SK-N-SH (cell line): ENCODE measurements around the gene TNFSF13. TPM values are rescaled to one million over a fixed set of nuclear protein-coding genes. Genes with fewer than 3 reads are reported as not detected.
A peak's percentile ranks its signal among the peaks of the same experiment; 100 is the strongest.

Experiments
- CTCF ChIA-PET: fragments of 300-600, 350-600 bp; formaldehyde crosslinking; extraction: SDS; loops from one replicate; lab custom pipeline; 2021; lab: Yijun Ruan, JAX
- POLR2A ChIA-PET: fragments of 350-600 bp; sonication (Branson Sonifier 250); formaldehyde crosslinking; extraction: SDS; loops from one replicate; lab custom pipeline; 2020; ENCODE audit warnings: antibody characterized with exemption, inconsistent platforms; lab: Yijun Ruan, JAX
- DNase-seq: peaks from one replicate; pipeline ENCODE4 v3.0.0; 2012
- H2AFZ ChIP-seq: fragments of 200-600 bp; sonication (generic); 2 replicates; pipeline ENCODE4 v1.8.1; 2016; ENCODE audit warnings: antibody characterized with exemption, mild to moderate bottlenecking, low read depth
- H3F3A ChIP-seq: fragments of 200-600 bp; sonication (generic); replicated peaks from 2 replicates; pipeline ENCODE3; 2016; ENCODE audit warnings: antibody characterized with exemption, mild to moderate bottlenecking; ENCODE audit not compliant: insufficient read depth
- H3K27ac ChIP-seq, 2 experiments: fragments of 200-500 bp in 1 of 2; fragments of 200-600 bp in 1 of 2; sonication (Bioruptor generic) in 1 of 2; sonication (generic), shearing (Covaris generic) in 1 of 2; 2 replicates each; pipeline versions ENCODE4 v1.5.1 to v1.6.1; 2014 to 2016; ENCODE audit warnings: low read depth in 2 of 2, inconsistent platforms in 1 of 2, low read length in 1 of 2, mild to moderate bottlenecking in 1 of 2, mixed read lengths in 1 of 2
- H3K27me3 ChIP-seq: fragments of 200-600 bp; sonication (generic), shearing (Covaris generic); 2 replicates; pipeline ENCODE4 v1.6.1; 2016; ENCODE audit warnings: mixed run types; ENCODE audit not compliant: insufficient read depth
- H3K36me3 ChIP-seq, 2 experiments: fragments of 200-500 bp in 1 of 2; fragments of 200-600 bp in 1 of 2; sonication (Bioruptor generic) in 1 of 2; sonication (generic) in 1 of 2; replicated peaks in 1 of 2; 2 replicates each; pipeline versions ENCODE3 to v1.5.1; 2014 to 2016; ENCODE audit warnings: low read length in 1 of 2, mild to moderate bottlenecking in 1 of 2; ENCODE audit not compliant: insufficient read depth in 2 of 2, control insufficient read depth in 1 of 2
- H3K4me1 ChIP-seq, 2 experiments: fragments of 200-500 bp in 1 of 2; fragments of 200-600 bp in 1 of 2; sonication (Bioruptor generic) in 1 of 2; sonication (generic), shearing (Covaris generic) in 1 of 2; 2 replicates each; pipeline versions ENCODE4 v1.5.1 to v1.6.1; 2014 to 2016; ENCODE audit warnings: low read depth in 1 of 2, low read length in 1 of 2, mixed run types in 1 of 2; ENCODE audit not compliant: insufficient read depth in 2 of 2, control insufficient read depth in 1 of 2
- H3K4me2 ChIP-seq: fragments of 200-600 bp; sonication (generic), shearing (Covaris generic); 2 replicates; pipeline ENCODE4 v1.6.1; 2017; ENCODE audit warnings: mixed run types
- H3K4me3 ChIP-seq, 2 experiments: fragments of 200-500 bp in 1 of 2; fragments of 200-600 bp in 1 of 2; sonication (Bioruptor generic) in 1 of 2; sonication (generic), shearing (Covaris generic) in 1 of 2; 2 replicates each; pipeline versions ENCODE4 v1.5.1 to v1.8.1; 2014 to 2016; ENCODE audit warnings: low read depth in 2 of 2, inconsistent platforms in 1 of 2, low read length in 1 of 2, mild to moderate bottlenecking in 1 of 2, mixed read lengths in 1 of 2, moderate library complexity in 1 of 2
- H3K79me2 ChIP-seq: fragments of 200-600 bp; sonication (generic); 2 replicates; pipeline ENCODE4 v1.8.1; 2017; ENCODE audit warnings: mild to moderate bottlenecking; ENCODE audit not compliant: insufficient read depth
- H3K9ac ChIP-seq: fragments of 200-600 bp; sonication (generic); 2 replicates; pipeline ENCODE4 v1.6.1; 2017; ENCODE audit warnings: mixed run types
- H3K9me2 ChIP-seq: fragments of 200-600 bp; sonication (generic); 2 replicates; pipeline ENCODE4 v1.6.1; 2017; ENCODE audit warnings: mixed run types
- H3K9me3 ChIP-seq: fragments of 200-600 bp; sonication (generic); 2 replicates; pipeline ENCODE4 v1.6.1; 2017; ENCODE audit warnings: mixed run types, mild to moderate bottlenecking, moderate library complexity
- H4K20me1 ChIP-seq: fragments of 200-600 bp; sonication (generic); 2 replicates; pipeline ENCODE4 v1.6.1; 2017; ENCODE audit warnings: mild to moderate bottlenecking, mixed run types; ENCODE audit not compliant: insufficient read depth
- CHD2 ChIP-seq: fragments of 150-350 bp; IDR thresholded peaks from 2 replicates; pipeline ENCODE4 v1.6.1; 2018; ENCODE audit warnings: low read length; ENCODE audit not compliant: partially characterized antibody
- CTCF ChIP-seq: fragments of 200-600 bp; sonication (generic); IDR thresholded peaks from 2 replicates; pipeline ENCODE4 v1.6.1; 2017; ENCODE audit warnings: antibody characterized with exemption, mild to moderate bottlenecking, moderate library complexity
- EP300 ChIP-seq, 2 experiments: IDR thresholded peaks; 2 replicates each; pipeline versions ENCODE4 v1.4.0 to v1.6.1; 2012; ENCODE audit warnings: borderline replicate concordance in 1 of 2, low read depth in 1 of 2, low read length in 1 of 2
- FOXJ3 ChIP-seq: sonication (generic); formaldehyde crosslinking; IDR thresholded peaks from 2 replicates; pipeline ENCODE4 v1.5.1; 2020; ENCODE audit warnings: mild to moderate bottlenecking, missing genetic modification reagents
- GABPA ChIP-seq: IDR thresholded peaks from 2 replicates; pipeline ENCODE4 v1.4.0; 2012; ENCODE audit warnings: low read depth, mild to moderate bottlenecking
- GATA2 ChIP-seq: sonication (generic); formaldehyde crosslinking; IDR thresholded peaks from 2 replicates; pipeline ENCODE4 v1.5.0; 2020; ENCODE audit warnings: mild to moderate bottlenecking, missing genetic modification reagents
- IRF3 ChIP-seq: fragments of 150-350 bp; IDR thresholded peaks from 2 replicates; pipeline ENCODE4 v1.6.1; 2016; ENCODE audit warnings: mild to moderate bottlenecking, low read depth, low read length
- MEF2A ChIP-seq: IDR thresholded peaks from 2 replicates; pipeline ENCODE4 v1.4.0; 2012; ENCODE audit warnings: low read depth, borderline replicate concordance
- MXI1 ChIP-seq: IDR thresholded peaks from 2 replicates; pipeline ENCODE4 v1.6.1; 2012; ENCODE audit warnings: mild to moderate bottlenecking, low read depth, low read length, improper control_type of control experiment
- PBX3 ChIP-seq: IDR thresholded peaks from 2 replicates; pipeline ENCODE4; 2012
- POLR2AphosphoS5 ChIP-seq: IDR thresholded peaks from 2 replicates; pipeline ENCODE4 v1.6.1; 2012; ENCODE audit warnings: low read depth, low read length
- RCOR1 ChIP-seq: fragments of 150-350 bp; IDR thresholded peaks from 2 replicates; pipeline ENCODE4 v1.6.1; 2017; ENCODE audit warnings: antibody characterized with exemption, low read length
- REST ChIP-seq: IDR thresholded peaks from 2 replicates; pipeline ENCODE4 v1.6.1; 2012; ENCODE audit warnings: mild to moderate bottlenecking, low read depth, low read length, moderate library complexity
- RFX5 ChIP-seq: IDR thresholded peaks from 2 replicates; pipeline ENCODE4 v1.6.1; 2012; ENCODE audit warnings: mild to moderate bottlenecking, improper control_type of control experiment, low read length
- SIN3A ChIP-seq: IDR thresholded peaks from 2 replicates; pipeline ENCODE4 v1.6.1; 2012; ENCODE audit warnings: low read depth, mild to moderate bottlenecking, low read length, moderate library complexity, borderline replicate concordance
- TAF1 ChIP-seq: IDR thresholded peaks from 2 replicates; pipeline ENCODE4 v1.6.1; 2012; ENCODE audit warnings: low read depth, mild to moderate bottlenecking, low read length, moderate library complexity, borderline replicate concordance
- TCF12 ChIP-seq: IDR thresholded peaks from 2 replicates; pipeline ENCODE4 v1.4.0; 2012
- TEAD4 ChIP-seq: IDR thresholded peaks from 2 replicates; pipeline ENCODE4 v1.4.0; 2012; ENCODE audit warnings: mild to moderate bottlenecking, borderline replicate concordance; ENCODE audit not compliant: insufficient read depth
- YY1 ChIP-seq: IDR thresholded peaks from 2 replicates; pipeline ENCODE4 v1.4.0; 2012; ENCODE audit warnings: low read depth, mild to moderate bottlenecking
- ZBTB33 ChIP-seq: IDR thresholded peaks from 2 replicates; pipeline ENCODE4 v1.4.0; 2012; ENCODE audit warnings: low read depth, borderline replicate concordance
- WGBS: methylation state at CpG from one replicate; pipeline ENCODE4 v1.1.6; 2017; ENCODE audit warnings: low lambda C conversion rate; 5-methylcytosine and 5-hydroxymethylcytosine counted together
- polyA plus RNA-seq, 3 experiments: library from polyadenylated mRNA; depleted of rRNA; stranded (reverse); fragments of >200 nt; gene quantifications; 2 replicates each; pipeline ENCODE4 v1.2.3, GENCODE V29; 2012

Gene TNFSF13
- polyA plus RNA-seq, 1 of the 3 experiments (the other 2 are of a cell fraction) = 2.1 TPM

- 0 out of 2 replicates have a peak, but pooled peaks have one; percentile 36 for TF ChIP-seq FOXJ3
- TF ChIP-seq CTCF = no peak
- TF ChIP-seq CHD2 = no peak
- TF ChIP-seq RFX5 = no peak
- TF ChIP-seq MEF2A = no peak
- peak; percentile 97 for TF ChIP-seq MXI1
- no peak for TF ChIP-seq GATA2 (CRISPR knock-in tag)
Measured at GRCh38 chr17:7572338-7572587, 13.7 kb downstream of the TNFSF13 start (continued).

GRCh38 chr17:7572588-7573323 is 14.2 kb downstream of the TNFSF13 start:
- Histone ChIP-seq H3K4me2 (peak overlapping the region; percentile 96), H3K4me3 (peak overlapping the region; percentile 98 to 100), H3K27me3 (no peaks in the 10 kb centered on the region), H3K4me1 (peaks cover 16 to 33% of the 10 kb centered on the region in 2 experiments), H3K9ac (peak overlapping the region; percentile 100), H3F3A (peaks cover 66% of the 10 kb centered on the region), H2AFZ (no peak overlapping the region), H4K20me1 (peaks cover 47% of the 10 kb centered on the region), H3K9me2 (no peaks in the 10 kb centered on the region), H3K27ac (peak overlapping the region; percentile 92), H3K9me3 (no peaks in the 10 kb centered on the region), H3K79me2 (peaks cover 70% of the 10 kb centered on the region), H3K36me3 (peaks cover 62 to 65% of the 10 kb centered on the region in 2 experiments)
- ChIA-PET POLR2A (interaction anchor here (1.0 to 4.3 kb wide), 2 partner anchors 11 to 114 kb away, joined by 5 to 37 read pairs; partner anchors contain the start of gene MPDU1), CTCF (interaction anchor here (0.6 to 5.9 kb wide), 5 partner anchors 11 to 61 kb away, joined by 3 to 40 read pairs (median 3); partner anchors contain the start of genes MPDU1, SENP3 and SOX15)
- peak; percentile 97 for DNase-seq
- WGBS = 5% methylated on average over 12 of the region's 73 CpGs
- peak; percentile 100 for TF ChIP-seq PBX3
- TF ChIP-seq IRF3 = peak; percentile 97
- TF ChIP-seq POLR2AphosphoS5 = peak; percentile 99
- peak; percentile 92 for TF ChIP-seq TAF1
- 0 out of 2 replicates have a peak, but pooled peaks have one; percentile 7 for TF ChIP-seq TEAD4
- peak; percentile 72; the same call in 1 of the 2 replicates for TF ChIP-seq ZBTB33
- TF ChIP-seq CHD2 = peak; percentile 96
- TF ChIP-seq SIN3A = peak; percentile 95
- TF ChIP-seq YY1 = peak; percentile 92
- peak; percentile 11; the same call in 1 of the 2 replicates for TF ChIP-seq TCF12
- TF ChIP-seq REST = peak; percentile 63; the same call in 1 of the 2 replicates
- no peak; the same call in 1 of the 2 replicates for TF ChIP-seq RCOR1
- no peak; the same call in 1 of the 2 replicates for TF ChIP-seq MXI1
- no peak for TF ChIP-seq EP300 (IDR thresholded peaks at IDR 0.05; ENCODE audit: borderline replicate concordance in 1 of 2, low read depth in 1 of 2, low read length in 1 of 2)
- peak; percentile 91 for TF ChIP-seq GABPA
